Tibial nerve (tissue), 4 donors: ENCODE results near the gene ZC3H10.

Experiments used
- EP300 ChIP-seq, 2 donors: sonication (generic); formaldehyde crosslinking; IDR thresholded peaks; one replicate each; pipeline ENCODE4 v1.6.1; 2017; ENCODE audit warnings: antibody characterized with exemption in 2 of 2, mild to moderate bottlenecking in 1 of 2
- TF ChIP-seq, protein P1 (sequence below), 5 experiments: fragments of 200-600 bp in 3 of 5; fragments of 450-650 bp in 2 of 5; sonication (generic) in 3 of 5; IDR thresholded peaks; one replicate each; pipeline ENCODE4 v1.5.1; 2016 to 2019; ENCODE audit warnings: antibody characterized with exemption in 5 of 5, mild to moderate bottlenecking in 3 of 5, moderate library complexity in 2 of 5

DNA sequence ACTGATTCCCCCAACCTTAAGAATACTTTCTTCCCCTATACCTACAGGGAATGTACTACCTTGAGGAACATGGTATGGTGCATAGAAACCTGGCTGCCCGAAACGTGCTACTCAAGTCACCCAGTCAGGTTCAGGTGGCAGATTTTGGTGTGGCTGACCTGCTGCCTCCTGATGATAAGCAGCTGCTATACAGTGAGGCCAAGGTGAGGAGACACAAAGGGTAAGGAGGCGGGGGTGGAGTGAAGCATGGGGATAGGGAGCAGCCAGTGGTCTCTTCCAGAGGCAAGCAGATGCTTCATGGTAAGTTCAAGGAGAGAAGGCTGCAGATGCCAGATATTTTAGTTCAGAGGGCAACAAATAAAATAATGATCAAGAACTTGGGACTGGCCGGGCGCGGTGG is 20.3 kb upstream of the ZC3H10 start:
- TF ChIP-seq, protein P1, sequence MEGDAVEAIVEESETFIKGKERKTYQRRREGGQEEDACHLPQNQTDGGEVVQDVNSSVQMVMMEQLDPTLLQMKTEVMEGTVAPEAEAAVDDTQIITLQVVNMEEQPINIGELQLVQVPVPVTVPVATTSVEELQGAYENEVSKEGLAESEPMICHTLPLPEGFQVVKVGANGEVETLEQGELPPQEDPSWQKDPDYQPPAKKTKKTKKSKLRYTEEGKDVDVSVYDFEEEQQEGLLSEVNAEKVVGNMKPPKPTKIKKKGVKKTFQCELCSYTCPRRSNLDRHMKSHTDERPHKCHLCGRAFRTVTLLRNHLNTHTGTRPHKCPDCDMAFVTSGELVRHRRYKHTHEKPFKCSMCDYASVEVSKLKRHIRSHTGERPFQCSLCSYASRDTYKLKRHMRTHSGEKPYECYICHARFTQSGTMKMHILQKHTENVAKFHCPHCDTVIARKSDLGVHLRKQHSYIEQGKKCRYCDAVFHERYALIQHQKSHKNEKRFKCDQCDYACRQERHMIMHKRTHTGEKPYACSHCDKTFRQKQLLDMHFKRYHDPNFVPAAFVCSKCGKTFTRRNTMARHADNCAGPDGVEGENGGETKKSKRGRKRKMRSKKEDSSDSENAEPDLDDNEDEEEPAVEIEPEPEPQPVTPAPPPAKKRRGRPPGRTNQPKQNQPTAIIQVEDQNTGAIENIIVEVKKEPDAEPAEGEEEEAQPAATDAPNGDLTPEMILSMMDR (IDR thresholded peaks at IDR 0.05), result no peak
- TF ChIP-seq EP300 (IDR thresholded peaks at IDR 0.05), result no peak
